ENCODE measurements around the gene DLEC1.

The DLEC1 gene

GRCh38 chr3:38171622-38172021 lies 132.6 kb downstream of the DLEC1 start:
- DNase-seq (ENCODE audit: insufficient read length, low spot score) (no peak), FAIRE-seq (peak; percentile 21)

All from GM19239 (cell line).